ENCODE results near the gene TPH2.

Gene TPH2

DNA sequence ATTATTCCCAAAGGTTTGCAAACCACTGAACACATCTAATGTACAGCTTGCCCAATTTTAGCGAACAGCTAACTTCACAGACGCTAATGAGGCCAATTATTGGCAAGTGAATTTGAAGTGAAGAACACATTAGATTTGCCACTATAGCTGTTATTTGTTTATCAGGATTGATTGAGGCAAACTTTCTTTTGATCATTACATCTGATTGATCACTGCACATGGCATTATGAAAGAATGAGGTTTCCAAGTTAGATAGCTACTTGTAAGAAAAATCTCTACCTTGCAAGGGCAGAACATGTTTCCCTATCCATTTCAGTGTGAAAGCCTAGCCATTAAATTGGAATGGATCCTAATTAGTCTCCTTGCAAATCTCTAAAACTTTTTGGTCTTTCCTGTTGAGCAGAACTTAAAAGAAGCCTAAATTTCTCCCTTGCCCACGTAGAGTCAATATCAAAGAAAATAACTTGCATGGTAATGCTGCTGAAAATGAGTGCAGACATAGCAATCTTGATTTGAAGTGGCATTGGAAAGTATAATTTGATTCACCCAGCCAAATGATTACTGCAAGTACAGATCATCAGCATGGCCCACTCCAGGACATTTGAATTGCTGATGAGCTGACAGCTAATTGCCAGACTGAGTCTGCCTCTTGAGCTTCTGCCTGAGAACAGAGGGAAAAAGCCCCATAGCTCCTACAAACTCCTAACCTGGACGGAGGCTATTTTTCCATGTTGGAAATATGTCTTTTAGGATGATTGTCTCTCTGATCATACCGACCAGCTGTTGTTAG, 98.6 kb downstream of the TPH2 start:
- DNase-seq: no peak

DNA sequence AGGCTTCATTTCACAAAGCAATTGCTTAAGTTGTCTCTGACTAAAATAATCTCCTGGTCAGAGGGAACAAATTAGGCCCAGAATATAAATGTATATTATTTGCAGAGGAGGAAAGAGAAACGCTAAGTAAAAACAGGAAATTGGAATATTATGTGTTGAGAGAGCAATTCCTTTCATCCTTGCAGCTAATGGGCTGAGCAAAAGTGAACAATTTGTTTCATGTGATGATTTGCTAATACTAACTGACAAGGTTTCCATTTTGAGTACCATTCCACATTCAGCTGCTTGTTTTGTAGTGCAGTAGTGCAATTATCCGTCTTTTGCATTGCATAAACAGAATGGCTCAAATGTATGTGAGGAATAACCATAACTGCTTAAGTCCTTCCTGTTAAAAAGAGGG, 103.2 kb downstream of the TPH2 start:
- DNase-seq: no peak

DNA sequence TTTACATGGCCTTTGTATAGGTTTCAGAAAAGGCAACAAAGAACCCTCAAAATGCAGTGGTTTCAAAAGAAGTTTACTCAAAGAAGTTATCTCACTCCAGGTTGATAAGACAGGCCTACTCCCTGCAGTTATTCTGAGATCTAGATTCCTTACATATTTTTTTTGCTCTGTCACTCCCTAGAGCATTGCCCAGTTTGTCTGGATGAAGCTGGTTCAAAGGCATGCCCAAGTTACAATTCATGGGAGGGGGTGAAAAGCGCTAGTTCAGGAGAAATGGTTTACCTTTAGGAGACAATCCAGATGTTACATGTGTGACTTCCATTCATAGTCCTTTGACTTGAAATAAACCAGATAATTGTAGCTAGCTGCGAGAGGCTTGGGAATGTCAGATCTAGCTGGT, 115.0 kb downstream of the TPH2 start:
- no peak for DNase-seq

DNA sequence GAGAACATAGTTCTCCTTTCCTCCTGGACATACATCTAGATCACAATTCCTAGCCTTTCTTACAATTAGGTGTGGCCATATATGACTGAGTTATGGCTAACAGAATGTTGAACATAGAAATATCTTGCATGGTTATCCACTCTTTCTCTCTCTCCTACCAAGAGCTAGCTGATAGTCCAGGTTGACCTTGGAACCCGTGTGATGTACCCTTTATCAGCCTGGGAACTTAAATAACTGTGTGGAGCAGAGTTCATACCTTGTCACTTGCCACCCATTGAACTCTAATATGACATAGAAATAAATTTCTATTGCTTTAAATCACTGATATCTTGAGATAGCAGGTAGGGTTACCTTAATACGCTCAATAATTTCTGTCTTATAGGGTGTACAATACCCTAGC, 115.9 kb downstream of the TPH2 start:
- DNase-seq: no peak

DNA sequence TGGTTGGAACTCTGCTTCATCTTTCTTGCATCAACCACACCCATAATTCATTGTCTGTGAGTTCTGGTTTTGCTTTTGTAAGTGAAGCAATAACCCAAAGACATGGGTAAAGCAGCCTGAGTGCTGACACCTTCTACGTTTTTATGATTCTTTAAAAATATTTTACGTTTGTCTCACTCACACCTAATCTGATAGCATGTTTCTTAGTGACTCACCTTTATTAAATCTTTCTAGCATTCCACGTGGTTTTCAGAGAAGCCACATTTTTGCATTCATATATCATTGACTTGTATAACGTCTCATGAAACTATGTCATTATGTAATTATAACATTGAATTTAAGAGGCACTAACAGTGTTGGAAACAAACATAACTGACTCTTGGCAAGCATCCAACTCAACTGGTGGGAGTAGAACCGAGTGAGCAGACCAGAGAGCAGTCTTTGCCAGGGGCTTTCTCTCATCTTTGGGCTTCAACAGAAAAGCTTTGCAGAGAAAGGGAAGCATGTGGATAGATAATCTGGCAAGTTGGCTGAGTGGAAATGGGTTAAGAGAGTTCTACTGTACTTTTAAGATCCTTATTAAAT, 118.8 kb downstream of the TPH2 start:
- DNase-seq: no peak

DNA sequence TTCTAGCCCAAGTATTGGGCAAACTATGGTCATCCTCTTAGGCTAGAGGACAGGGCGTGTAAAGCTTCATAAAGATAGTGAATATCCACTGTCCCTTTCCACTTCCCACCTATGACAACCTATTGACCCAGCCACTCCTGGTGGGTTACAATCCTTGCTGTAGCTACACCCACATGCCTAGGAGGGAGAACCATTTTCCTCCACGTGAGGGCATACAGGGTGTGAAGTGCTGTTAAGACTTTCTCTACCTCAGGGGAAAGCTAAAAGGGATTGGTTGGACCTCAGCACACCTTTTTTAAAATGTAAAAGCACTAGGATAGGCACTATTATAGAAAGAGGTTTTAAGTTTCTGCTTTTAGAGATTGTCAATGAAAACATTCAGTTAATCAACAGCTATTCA, 124.4 kb downstream of the TPH2 start:
- DNase-seq: no peak

DNA sequence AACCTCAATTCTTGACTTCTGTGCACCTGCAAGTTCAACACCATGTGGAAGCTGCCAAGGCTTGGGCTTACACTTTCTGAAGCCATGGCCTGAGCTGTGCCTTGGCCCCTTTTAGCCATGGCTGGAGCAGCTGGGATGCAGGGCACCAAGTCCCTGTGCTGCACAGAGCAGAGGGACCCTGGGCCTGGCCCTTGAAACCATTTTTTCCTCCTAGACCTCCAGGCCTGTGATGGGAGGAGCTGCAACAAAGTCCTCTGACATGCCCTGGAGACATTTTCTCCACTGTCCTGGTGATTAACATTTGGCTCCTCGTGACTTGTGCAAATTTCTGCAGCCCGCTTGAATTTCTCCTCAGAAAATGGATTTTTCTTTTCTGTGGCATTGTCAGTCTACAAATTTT, 132.4 kb downstream of the TPH2 start:
- no peak for DNase-seq

DNA sequence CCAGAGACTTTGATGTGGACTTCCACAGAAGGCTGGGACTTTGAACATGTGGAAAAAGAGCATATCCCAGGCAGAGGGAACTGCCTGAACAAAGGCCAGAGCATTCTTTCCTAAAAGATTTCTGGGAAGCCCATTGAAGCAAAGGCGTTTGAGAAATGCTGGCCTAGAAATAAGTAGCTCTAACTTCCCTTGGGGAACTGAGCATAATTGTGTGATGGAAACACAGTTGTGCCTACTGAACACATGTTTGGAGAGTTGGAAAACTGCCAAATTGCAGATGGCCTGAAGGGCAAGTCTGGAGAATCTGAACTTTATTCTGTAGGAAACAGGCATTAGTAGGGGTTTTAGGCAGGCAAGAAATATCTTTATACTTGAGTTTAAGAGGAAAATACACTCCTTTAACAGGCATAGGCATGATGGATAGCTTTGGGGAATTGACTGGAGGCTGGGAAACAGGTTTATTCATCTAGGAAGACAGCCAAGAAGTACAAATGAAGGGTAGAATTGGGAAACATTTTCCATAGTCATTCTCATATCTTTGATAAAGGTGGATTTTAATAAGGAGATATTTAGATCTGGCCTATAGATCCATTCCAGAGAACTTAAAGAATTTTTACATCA, 134.1 kb downstream of the TPH2 start:
- DNase-seq: no peak

DNA sequence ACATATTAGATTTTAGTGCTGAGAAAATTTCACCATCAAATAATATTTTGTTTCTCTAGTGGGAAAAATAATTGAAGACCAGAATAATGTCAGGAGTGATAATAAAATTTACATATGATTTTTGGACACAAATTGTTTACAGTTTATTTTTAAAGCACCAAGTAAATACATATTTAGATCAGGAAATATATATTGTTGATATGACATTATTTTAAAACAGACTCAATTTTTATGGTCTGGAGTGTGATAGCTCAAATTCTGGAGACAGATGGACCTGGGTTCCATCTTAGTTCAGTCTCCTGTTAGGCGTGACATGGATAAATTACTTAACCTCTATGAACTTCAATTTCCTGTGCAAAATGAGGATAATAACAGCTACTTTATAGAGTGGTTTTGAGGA, 135.4 kb downstream of the TPH2 start:
- DNase-seq: no peak

DNA sequence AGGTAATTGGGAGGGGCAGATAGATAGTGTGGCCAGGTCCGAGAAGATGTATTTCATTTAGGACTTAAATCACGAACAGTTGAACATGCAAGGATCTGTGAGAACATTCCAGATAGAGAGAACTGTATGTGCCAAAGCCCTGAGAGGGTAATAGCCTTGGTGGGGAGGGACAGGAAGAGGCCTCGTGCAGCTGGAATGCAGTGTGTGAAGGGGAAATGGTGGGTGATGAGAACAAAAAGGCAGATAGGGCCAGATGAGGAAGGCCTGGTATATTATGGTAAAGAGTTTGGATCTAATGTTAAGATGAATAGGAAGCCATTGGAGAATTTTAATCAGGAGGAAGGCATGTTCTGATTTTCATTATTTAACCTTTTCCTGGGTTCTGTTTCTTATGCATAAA, 136.3 kb downstream of the TPH2 start:
- no peak for DNase-seq

DNA sequence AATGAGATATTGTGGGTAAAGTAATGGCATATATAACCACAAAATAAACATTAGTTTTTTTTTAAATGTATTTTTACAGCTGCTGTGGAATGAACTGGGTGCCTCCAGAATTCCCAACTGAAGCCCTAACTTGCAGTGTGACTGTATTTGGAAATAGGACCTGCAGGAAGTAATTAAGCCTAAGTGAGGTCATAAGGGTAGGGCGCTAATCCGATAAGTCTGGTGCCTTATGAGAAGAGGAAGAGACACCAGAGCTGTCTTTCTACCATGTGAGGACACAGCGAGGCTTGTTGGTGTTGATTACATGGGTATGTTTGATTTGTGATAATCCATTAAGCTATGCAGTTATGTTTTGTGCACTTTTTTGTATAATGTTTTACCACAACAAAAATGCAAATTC, 136.8 kb downstream of the TPH2 start:
- DNase-seq: no peak

DNA sequence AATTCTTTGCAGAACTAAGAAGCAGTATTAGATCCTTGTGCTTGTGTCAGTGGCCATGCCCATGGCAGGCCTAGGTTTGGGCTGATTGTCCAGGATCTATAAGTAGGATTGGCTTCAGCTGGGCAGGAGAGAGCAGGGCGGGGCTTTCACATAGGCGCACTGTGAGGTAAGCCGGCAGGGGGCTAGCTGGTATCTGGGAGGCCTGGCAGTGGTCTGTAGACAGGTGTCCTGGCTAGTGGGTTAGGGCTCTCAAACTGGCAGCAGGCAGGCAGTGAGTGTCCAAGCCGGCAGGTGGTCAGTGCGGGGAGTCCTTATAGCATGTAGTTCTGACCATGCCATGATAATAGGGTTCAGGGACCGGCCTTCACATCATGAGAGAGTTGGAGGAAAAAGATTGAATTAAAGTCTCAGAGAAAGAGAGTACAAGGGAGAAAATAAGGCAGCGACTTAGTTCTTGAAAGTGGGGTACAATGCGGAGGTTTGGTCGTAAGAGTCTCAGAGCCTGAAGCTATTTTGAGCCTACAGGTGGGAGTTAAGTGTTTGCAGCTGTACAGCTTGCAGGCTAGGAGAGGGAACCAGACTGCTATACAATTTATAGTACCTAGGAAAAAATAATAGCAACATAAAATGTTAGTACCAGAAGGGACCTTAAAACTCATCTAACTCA, 137.4 kb downstream of the TPH2 start:
- no peak for DNase-seq

DNA sequence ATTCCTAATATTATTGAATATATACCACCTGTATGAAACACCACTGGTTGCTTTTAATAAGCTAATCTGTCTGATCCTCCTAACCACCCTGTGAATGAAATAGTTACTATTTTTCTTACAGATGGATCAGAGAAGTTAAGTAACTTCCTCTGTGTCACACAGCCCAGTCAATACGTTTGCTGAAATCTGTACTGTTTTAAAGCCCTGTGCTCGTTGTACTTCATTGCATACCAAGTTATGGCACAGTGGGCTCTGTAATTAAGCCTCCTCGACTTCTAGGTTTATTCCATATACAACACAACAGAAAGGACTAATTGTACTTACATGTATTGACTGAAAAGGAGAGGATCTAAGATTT, 137.9 kb downstream of the TPH2 start:
- no peak for DNase-seq

DNA sequence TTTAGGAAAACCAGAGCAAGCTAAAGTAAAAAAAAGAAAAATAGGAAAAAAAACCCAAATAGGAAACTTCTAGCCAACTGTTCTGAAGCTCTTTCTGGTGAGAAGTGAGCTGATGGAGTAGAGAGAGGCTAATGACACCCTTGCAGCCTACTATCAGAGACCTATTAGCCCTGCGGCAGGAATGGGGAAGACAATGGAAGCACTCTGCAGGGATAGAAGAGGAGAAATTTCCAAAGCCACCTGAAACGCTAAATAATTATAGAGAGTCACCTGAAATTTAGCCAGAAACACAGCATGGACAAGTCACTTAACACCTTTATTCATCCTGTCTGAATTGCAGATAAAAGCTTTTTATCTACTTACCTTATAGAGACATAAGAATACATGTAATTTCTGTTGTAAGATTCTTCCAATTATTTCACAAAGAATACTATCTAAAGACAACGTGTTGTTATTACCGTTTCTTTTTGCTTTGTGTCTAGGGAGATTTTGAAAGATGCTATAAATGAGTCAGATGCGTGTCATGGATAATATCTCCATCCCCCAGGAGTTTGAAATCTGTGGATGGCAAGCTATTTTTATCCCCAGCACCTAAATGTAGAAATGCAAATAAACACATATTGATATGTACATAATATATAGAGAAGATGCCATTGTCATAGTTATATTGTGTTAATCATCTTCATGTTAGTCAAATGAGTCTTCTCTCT, 138.6 kb downstream of the TPH2 start:
- DNase-seq: no peak

DNA sequence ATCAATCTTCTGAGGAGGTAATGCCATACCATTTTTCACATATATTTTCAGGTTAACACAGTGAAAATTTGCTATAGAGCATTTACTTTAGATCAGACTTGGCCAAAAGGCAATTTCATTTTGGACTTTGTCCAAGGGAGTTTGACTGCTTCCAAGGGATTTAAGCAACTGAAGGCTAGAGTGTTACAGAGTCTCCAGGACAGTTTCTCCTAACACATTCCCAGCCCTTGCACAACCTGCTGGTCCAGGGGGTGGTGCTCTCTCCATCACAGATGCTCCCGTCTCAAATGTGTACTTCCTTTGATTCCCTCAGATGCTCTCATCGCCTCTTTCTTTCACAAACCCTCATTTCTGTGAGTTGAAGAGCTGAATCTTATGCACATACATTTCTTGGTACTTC, 143.1 kb downstream of the TPH2 start:
- no peak for DNase-seq

Measured in inflammatory macrophage (primary cell).